ENCODE data around the gene NAV3. TPM values are rescaled to one million over a fixed set of nuclear protein-coding genes. Genes with fewer than 3 reads are reported as not detected.

NAV3 gene
- total and polyA plus RNA-seq, 2 experiments from 2014 or later, result 4.0 to 12.0 TPM

DNA sequence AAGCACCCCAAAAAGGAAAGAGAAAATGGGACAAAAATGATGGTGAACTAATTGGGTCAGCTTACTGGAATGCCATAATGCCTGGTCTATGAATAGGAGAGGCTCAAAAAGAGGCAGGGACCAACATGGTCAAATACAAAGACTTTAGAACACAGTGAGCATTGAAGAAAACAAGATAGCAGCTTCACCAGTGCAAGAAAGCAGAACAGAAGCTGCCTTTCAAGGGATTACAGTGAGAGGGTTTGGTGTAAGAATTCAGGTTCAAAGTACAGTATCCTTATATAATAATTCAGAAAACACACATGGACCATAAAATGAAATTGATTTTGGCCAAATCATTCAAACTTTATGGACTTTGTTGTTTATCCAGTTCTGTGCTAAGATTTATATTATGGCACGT, 162.1 kb downstream of the NAV3 start (continued):
- TF ChIP-seq, protein P1, sequence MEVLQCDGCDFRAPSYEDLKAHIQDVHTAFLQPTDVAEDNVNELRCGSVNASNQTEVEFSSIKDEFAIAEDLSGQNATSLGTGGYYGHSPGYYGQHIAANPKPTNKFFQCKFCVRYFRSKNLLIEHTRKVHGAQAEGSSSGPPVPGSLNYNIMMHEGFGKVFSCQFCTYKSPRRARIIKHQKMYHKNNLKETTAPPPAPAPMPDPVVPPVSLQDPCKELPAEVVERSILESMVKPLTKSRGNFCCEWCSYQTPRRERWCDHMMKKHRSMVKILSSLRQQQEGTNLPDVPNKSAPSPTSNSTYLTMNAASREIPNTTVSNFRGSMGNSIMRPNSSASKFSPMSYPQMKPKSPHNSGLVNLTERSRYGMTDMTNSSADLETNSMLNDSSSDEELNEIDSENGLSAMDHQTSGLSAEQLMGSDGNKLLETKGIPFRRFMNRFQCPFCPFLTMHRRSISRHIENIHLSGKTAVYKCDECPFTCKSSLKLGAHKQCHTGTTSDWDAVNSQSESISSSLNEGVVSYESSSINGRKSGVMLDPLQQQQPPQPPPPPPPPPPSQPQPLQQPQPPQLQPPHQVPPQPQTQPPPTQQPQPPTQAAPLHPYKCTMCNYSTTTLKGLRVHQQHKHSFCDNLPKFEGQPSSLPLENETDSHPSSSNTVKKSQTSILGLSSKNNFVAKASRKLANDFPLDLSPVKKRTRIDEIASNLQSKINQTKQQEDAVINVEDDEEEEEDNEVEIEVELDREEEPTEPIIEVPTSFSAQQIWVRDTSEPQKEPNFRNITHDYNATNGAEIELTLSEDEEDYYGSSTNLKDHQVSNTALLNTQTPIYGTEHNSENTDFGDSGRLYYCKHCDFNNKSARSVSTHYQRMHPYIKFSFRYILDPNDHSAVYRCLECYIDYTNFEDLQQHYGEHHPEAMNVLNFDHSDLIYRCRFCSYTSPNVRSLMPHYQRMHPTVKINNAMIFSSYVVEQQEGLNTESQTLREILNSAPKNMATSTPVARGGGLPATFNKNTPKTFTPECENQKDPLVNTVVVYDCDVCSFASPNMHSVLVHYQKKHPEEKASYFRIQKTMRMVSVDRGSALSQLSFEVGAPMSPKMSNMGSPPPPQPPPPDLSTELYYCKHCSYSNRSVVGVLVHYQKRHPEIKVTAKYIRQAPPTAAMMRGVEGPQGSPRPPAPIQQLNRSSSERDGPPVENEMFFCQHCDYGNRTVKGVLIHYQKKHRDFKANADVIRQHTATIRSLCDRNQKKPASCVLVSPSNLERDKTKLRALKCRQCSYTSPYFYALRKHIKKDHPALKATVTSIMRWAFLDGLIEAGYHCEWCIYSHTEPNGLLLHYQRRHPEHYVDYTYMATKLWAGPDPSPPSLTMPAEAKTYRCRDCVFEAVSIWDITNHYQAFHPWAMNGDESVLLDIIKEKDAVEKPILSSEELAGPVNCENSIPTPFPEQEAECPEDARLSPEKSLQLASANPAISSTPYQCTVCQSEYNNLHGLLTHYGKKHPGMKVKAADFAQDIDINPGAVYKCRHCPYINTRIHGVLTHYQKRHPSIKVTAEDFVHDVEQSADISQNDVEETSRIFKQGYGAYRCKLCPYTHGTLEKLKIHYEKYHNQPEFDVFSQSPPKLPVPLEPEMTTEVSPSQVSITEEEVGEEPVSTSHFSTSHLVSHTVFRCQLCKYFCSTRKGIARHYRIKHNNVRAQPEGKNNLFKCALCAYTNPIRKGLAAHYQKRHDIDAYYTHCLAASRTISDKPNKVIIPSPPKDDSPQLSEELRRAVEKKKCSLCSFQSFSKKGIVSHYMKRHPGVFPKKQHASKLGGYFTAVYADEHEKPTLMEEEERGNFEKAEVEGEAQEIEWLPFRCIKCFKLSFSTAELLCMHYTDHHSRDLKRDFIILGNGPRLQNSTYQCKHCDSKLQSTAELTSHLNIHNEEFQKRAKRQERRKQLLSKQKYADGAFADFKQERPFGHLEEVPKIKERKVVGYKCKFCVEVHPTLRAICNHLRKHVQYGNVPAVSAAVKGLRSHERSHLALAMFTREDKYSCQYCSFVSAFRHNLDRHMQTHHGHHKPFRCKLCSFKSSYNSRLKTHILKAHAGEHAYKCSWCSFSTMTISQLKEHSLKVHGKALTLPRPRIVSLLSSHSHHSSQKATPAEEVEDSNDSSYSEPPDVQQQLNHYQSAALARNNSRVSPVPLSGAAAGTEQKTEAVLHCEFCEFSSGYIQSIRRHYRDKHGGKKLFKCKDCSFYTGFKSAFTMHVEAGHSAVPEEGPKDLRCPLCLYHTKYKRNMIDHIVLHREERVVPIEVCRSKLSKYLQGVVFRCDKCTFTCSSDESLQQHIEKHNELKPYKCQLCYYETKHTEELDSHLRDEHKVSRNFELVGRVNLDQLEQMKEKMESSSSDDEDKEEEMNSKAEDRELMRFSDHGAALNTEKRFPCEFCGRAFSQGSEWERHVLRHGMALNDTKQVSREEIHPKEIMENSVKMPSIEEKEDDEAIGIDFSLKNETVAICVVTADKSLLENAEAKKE (CRISPR knock-in tag; IDR thresholded peaks at IDR 0.05), result no peak
- TF ChIP-seq STAT1 (IDR thresholded peaks at IDR 0.05; ENCODE audit: unreplicated experiment) (no peak), ZNF114 (CRISPR knock-in tag; IDR thresholded peaks at IDR 0.05) (no peak), JUNB (IDR thresholded peaks at IDR 0.05; ENCODE audit: unreplicated experiment) (no peak), POLR2AphosphoS5 (IDR thresholded peaks at IDR 0.05; ENCODE audit: low read depth) (no peak)
- TF ChIP-seq, protein P2, sequence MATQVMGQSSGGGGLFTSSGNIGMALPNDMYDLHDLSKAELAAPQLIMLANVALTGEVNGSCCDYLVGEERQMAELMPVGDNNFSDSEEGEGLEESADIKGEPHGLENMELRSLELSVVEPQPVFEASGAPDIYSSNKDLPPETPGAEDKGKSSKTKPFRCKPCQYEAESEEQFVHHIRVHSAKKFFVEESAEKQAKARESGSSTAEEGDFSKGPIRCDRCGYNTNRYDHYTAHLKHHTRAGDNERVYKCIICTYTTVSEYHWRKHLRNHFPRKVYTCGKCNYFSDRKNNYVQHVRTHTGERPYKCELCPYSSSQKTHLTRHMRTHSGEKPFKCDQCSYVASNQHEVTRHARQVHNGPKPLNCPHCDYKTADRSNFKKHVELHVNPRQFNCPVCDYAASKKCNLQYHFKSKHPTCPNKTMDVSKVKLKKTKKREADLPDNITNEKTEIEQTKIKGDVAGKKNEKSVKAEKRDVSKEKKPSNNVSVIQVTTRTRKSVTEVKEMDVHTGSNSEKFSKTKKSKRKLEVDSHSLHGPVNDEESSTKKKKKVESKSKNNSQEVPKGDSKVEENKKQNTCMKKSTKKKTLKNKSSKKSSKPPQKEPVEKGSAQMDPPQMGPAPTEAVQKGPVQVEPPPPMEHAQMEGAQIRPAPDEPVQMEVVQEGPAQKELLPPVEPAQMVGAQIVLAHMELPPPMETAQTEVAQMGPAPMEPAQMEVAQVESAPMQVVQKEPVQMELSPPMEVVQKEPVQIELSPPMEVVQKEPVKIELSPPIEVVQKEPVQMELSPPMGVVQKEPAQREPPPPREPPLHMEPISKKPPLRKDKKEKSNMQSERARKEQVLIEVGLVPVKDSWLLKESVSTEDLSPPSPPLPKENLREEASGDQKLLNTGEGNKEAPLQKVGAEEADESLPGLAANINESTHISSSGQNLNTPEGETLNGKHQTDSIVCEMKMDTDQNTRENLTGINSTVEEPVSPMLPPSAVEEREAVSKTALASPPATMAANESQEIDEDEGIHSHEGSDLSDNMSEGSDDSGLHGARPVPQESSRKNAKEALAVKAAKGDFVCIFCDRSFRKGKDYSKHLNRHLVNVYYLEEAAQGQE (IDR thresholded peaks at IDR 0.05; ENCODE audit: unreplicated experiment), result no peak
- TF ChIP-seq, protein P3, sequence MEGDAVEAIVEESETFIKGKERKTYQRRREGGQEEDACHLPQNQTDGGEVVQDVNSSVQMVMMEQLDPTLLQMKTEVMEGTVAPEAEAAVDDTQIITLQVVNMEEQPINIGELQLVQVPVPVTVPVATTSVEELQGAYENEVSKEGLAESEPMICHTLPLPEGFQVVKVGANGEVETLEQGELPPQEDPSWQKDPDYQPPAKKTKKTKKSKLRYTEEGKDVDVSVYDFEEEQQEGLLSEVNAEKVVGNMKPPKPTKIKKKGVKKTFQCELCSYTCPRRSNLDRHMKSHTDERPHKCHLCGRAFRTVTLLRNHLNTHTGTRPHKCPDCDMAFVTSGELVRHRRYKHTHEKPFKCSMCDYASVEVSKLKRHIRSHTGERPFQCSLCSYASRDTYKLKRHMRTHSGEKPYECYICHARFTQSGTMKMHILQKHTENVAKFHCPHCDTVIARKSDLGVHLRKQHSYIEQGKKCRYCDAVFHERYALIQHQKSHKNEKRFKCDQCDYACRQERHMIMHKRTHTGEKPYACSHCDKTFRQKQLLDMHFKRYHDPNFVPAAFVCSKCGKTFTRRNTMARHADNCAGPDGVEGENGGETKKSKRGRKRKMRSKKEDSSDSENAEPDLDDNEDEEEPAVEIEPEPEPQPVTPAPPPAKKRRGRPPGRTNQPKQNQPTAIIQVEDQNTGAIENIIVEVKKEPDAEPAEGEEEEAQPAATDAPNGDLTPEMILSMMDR (conservative IDR thresholded peaks at IDR 0.05; ENCODE audit: low read depth in 2 of 2), result no peak
